Endodermal cell (in vitro differentiated cells): ENCODE results near the gene FARP2. TPM values are rescaled to one million over a fixed set of nuclear protein-coding genes. Genes with fewer than 3 reads are reported as not detected.

ENCODE experiments used
- DNase-seq: peaks from one replicate; pipeline ENCODE4 v3.0.0-alpha.2; 2017
- H3K27ac ChIP-seq: 2 replicates; pipeline ENCODE4 v1.5.1; 2013; ENCODE audit warnings: mild to moderate bottlenecking, low read depth, low read length, moderate library complexity
- H3K27me3 ChIP-seq: 2 replicates; pipeline ENCODE4 v1.6.1; 2013; ENCODE audit warnings: mild to moderate bottlenecking, low read length, moderate library complexity; ENCODE audit not compliant: insufficient read depth, control insufficient read depth, poor library complexity, severe bottlenecking
- H3K36me3 ChIP-seq: 2 replicates; pipeline ENCODE4 v1.7.0; 2013; ENCODE audit warnings: mild to moderate bottlenecking, low read length, moderate library complexity; ENCODE audit not compliant: control insufficient read depth, insufficient read depth
- H3K4me1 ChIP-seq: one replicate; pipeline ENCODE4 v1.7.0; 2013; ENCODE audit warnings: low read length; ENCODE audit not compliant: control insufficient read depth, insufficient read depth
- H3K4me3 ChIP-seq: 2 replicates; pipeline ENCODE4 v1.5.1; 2013; ENCODE audit warnings: mild to moderate bottlenecking, low read length, moderate library complexity
- H3K9ac ChIP-seq: 2 replicates; pipeline ENCODE4 v1.6.1; 2013; ENCODE audit warnings: mild to moderate bottlenecking, low read length, moderate library complexity; ENCODE audit not compliant: poor library complexity, severe bottlenecking; ENCODE audit errors: extremely low read depth
- H3K9me3 ChIP-seq: 2 replicates; pipeline ENCODE4 v1.6.1; 2013; ENCODE audit warnings: mild to moderate bottlenecking, low read length, moderate library complexity; ENCODE audit not compliant: control insufficient read depth
- H3K27ac Mint-ChIP-seq: 2 replicates; pipeline ENCODE4 v1.8.0; 2020; ENCODE audit warnings: mixed read lengths
- H3K27me3 Mint-ChIP-seq: 2 replicates; pipeline ENCODE4 v1.8.0; 2021; ENCODE audit warnings: mild to moderate bottlenecking, mixed read lengths; ENCODE audit not compliant: insufficient read depth
- H3K36me3 Mint-ChIP-seq: 2 replicates; pipeline ENCODE4 v1.8.0; 2020; ENCODE audit warnings: low read depth, mixed read lengths
- H3K4me1 Mint-ChIP-seq: 2 replicates; pipeline ENCODE4 v1.8.0; 2020; ENCODE audit warnings: mixed read lengths
- H3K4me3 Mint-ChIP-seq: 2 replicates; pipeline ENCODE4 v1.8.0; 2020; ENCODE audit warnings: mild to moderate bottlenecking, moderate library complexity, mixed read lengths
- H3K9me3 Mint-ChIP-seq: 2 replicates; pipeline ENCODE4 v1.8.0; 2020; ENCODE audit warnings: mild to moderate bottlenecking, mixed read lengths
- CTCF ChIP-seq: fragments of 200-600 bp; sonication (generic); conservative IDR thresholded peaks from 2 replicates; pipeline ENCODE4 v1.5.0; 2021; ENCODE audit warnings: antibody characterized with exemption, mild to moderate bottlenecking
- WGBS, 2 experiments: methylation state at CpG; one replicate each; pipeline versions ENCODE4 v1.1.5 to v1.1.7; 2013; ENCODE audit warnings: missing lambda C conversion rate in 2 of 2, mixed read lengths in 1 of 2; ENCODE audit not compliant: insufficient coverage in 1 of 2, insufficient read length in 1 of 2; 5-methylcytosine and 5-hydroxymethylcytosine counted together
- total RNA-seq, 2 donors: library from RNA; stranded (reverse); fragmentation: NEBNext Ultra II Directional in 1 of 2; extraction: Animal tissue kit (Norgen Biotek cat#: 25700) in 1 of 2; gene quantifications; 2 replicates in 1 of 2; 3 replicates in 1 of 2; pipeline ENCODE4 v1.2.1, GENCODE V29; 2021

FARP2 gene
- total RNA-seq, 2 donors from 2014 or later: 36.4 to 51.4 TPM

GRCh38 chr2:241489733-241490680, 133.9 kb downstream of the FARP2 start:
- H3K4me3 ChIP-seq: no peak overlapping the region
- Mint-ChIP-seq H3K9me3 (no peaks in the 10 kb centered on the region), H3K4me1 (no peaks in the 10 kb centered on the region), H3K4me3 (no peak overlapping the region), H3K36me3 (peaks cover 7% of the 10 kb centered on the region), H3K27ac (no peak overlapping the region), H3K27me3 (no peaks in the 10 kb centered on the region)
- no peak overlapping the region for H3K27ac ChIP-seq
- no peak for DNase-seq
- 94 to 98% methylated on average over 6 to 15 of the region's 15 CpGs for WGBS, 2 experiments
- peaks cover 15% of the 10 kb centered on the region for H3K36me3 ChIP-seq
- H3K9ac ChIP-seq: no peak overlapping the region
- no peaks in the 10 kb centered on the region for H3K9me3 ChIP-seq
- H3K27me3 ChIP-seq: no peaks in the 10 kb centered on the region
- no peaks in the 10 kb centered on the region for H3K4me1 ChIP-seq
- TF ChIP-seq CTCF: no peak

GRCh38 chr2:241490825-241491506, 134.9 kb downstream of the FARP2 start:
- Mint-ChIP-seq H3K36me3 (peaks cover 14% of the 10 kb centered on the region), H3K4me3 (no peak overlapping the region), H3K27ac (peak overlapping the region; percentile 44), H3K4me1 (no peaks in the 10 kb centered on the region), H3K27me3 (no peaks in the 10 kb centered on the region), H3K9me3 (no peaks in the 10 kb centered on the region)
- H3K27me3 ChIP-seq: no peaks in the 10 kb centered on the region
- H3K27ac ChIP-seq: peak overlapping the region; percentile 17
- H3K9ac ChIP-seq: no peak overlapping the region
- DNase-seq: no peak
- WGBS, 2 experiments: 87 to 95% methylated on average over 9 to 16 of the region's 16 CpGs
- no peak overlapping the region for H3K4me3 ChIP-seq
- no peaks in the 10 kb centered on the region for H3K9me3 ChIP-seq
- no peaks in the 10 kb centered on the region for H3K4me1 ChIP-seq
- H3K36me3 ChIP-seq: peaks cover 23% of the 10 kb centered on the region
- TF ChIP-seq CTCF: no peak

GRCh38 chr2:241491549-241492173, 135.6 kb downstream of the FARP2 start:
- Histone ChIP-seq H3K9me3 (no peaks in the 10 kb centered on the region), H3K27ac (no peak overlapping the region), H3K36me3 (peaks cover 27% of the 10 kb centered on the region), H3K27me3 (no peaks in the 10 kb centered on the region), H3K9ac (no peak overlapping the region), H3K4me1 (no peaks in the 10 kb centered on the region), H3K4me3 (no peak overlapping the region)
- no peak overlapping the region for H3K27ac Mint-ChIP-seq
- DNase-seq: no peak
- 93% methylated on average over 3 to 15 of the region's 15 CpGs for WGBS, 2 experiments
- no peaks in the 10 kb centered on the region for H3K4me1 Mint-ChIP-seq
- H3K36me3 Mint-ChIP-seq: peaks cover 21% of the 10 kb centered on the region
- H3K9me3 Mint-ChIP-seq: no peaks in the 10 kb centered on the region
- H3K27me3 Mint-ChIP-seq: no peaks in the 10 kb centered on the region
- no peak for TF ChIP-seq CTCF
- H3K4me3 Mint-ChIP-seq: no peak overlapping the region
